ENCODE data around the gene AGK. TPM values are rescaled to one million over a fixed set of nuclear protein-coding genes. Genes with fewer than 3 reads are reported as not detected.

AGK gene
- total RNA-seq, 1 experiment from 2014 or later: 38.2 TPM

GRCh38 chr7:141567432-141567831 lies 16.2 kb downstream of the AGK start:
- Histone ChIP-seq H3K4me3 (ENCODE audit: low read length) (no peak overlapping the region), H3K27ac (ENCODE audit: low read length) (no peak overlapping the region), H3K4me1 (ENCODE audit: insufficient read depth, low read length) (no peaks in the 10 kb centered on the region), H3K9me3 (ENCODE audit: low read length) (no peaks in the 10 kb centered on the region), H3K36me3 (ENCODE audit: low read depth, low read length) (peaks cover 17% of the 10 kb centered on the region), H3K9ac (ENCODE audit: low read length) (no peak overlapping the region), H3F3A (ENCODE audit: low read length, unreplicated experiment) (no peaks in the 10 kb centered on the region), H3K9me2 (replicated peaks; ENCODE audit: low read length) (no peaks in the 10 kb centered on the region), H3K4me2 (ENCODE audit: low read length) (no peak overlapping the region), H3K27me3 (ENCODE audit: low read length) (no peaks in the 10 kb centered on the region), H2AFZ (ENCODE audit: low read length) (no peak overlapping the region), H3K79me2 (ENCODE audit: low read length) (no peaks in the 10 kb centered on the region), H4K20me1 (ENCODE audit: low read length) (no peaks in the 10 kb centered on the region)
- no peak for TF ChIP-seq EZH2phosphoT487 (IDR thresholded peaks at IDR 0.05; ENCODE audit: borderline replicate concordance, low read length)
- TF ChIP-seq CTCF (conservative IDR thresholded peaks at IDR 0.05; ENCODE audit: low read depth, low read length): no peak
- no peak for TF ChIP-seq EZH2 (IDR thresholded peaks at IDR 0.05; ENCODE audit: low read length, unreplicated experiment)
- POLR2A ChIA-PET (ENCODE audit: unreplicated experiment): no interaction called here
- DNase-seq: no peak
- ATAC-seq: no peak
- CTCF ChIA-PET: no interaction called here
- BruUV-seq (replicated peaks): no TSS peak
- intact Hi-C loops (cut with micrococcal nuclease): no loop called here

- H3K9me2 ChIP-seq (replicated peaks; ENCODE audit: low read length): no peaks in the 10 kb centered on the region
- no peak overlapping the region for H3K4me2 ChIP-seq (ENCODE audit: low read length)
- CTCF ChIA-PET: no interaction called here
- H3K9me3 ChIP-seq (ENCODE audit: low read length): no peaks in the 10 kb centered on the region
- BruUV-seq (replicated peaks): no TSS peak
- intact Hi-C loops (cut with micrococcal nuclease): no loop called here
- H3K27me3 ChIP-seq (ENCODE audit: low read length): no peaks in the 10 kb centered on the region
- H3K4me3 ChIP-seq (ENCODE audit: low read length): no peak overlapping the region
- DNase-seq (no peak), ATAC-seq (no peak)
- H3K27ac ChIP-seq (ENCODE audit: low read length): no peak overlapping the region
- no peak overlapping the region for H3K9ac ChIP-seq (ENCODE audit: low read length)
- no peaks in the 10 kb centered on the region for H4K20me1 ChIP-seq (ENCODE audit: low read length)
- H2AFZ ChIP-seq (ENCODE audit: low read length): no peak overlapping the region
- no peaks in the 10 kb centered on the region for H3K79me2 ChIP-seq (ENCODE audit: low read length)
- no peaks in the 10 kb centered on the region for H3F3A ChIP-seq (ENCODE audit: low read length, unreplicated experiment)
- H3K4me1 ChIP-seq (ENCODE audit: insufficient read depth, low read length): no peaks in the 10 kb centered on the region
- TF ChIP-seq CTCF (conservative IDR thresholded peaks at IDR 0.05; ENCODE audit: low read depth, low read length) (no peak), EZH2phosphoT487 (IDR thresholded peaks at IDR 0.05; ENCODE audit: borderline replicate concordance, low read length) (no peak), EZH2 (IDR thresholded peaks at IDR 0.05; ENCODE audit: low read length, unreplicated experiment) (no peak)
- peaks cover 17% of the 10 kb centered on the region for H3K36me3 ChIP-seq (ENCODE audit: low read depth, low read length)
- POLR2A ChIA-PET (ENCODE audit: unreplicated experiment): no interaction called here
Observed at GRCh38 chr7:141568227-141568626, 17.0 kb downstream of the AGK start.

- H3F3A ChIP-seq (ENCODE audit: low read length, unreplicated experiment): no peaks in the 10 kb centered on the region
- H3K4me2 ChIP-seq (ENCODE audit: low read length): no peak overlapping the region
- H3K9ac ChIP-seq (ENCODE audit: low read length): no peak overlapping the region
- no peak overlapping the region for H3K27ac ChIP-seq (ENCODE audit: low read length)
- ChIA-PET CTCF (no interaction called here), POLR2A (ENCODE audit: unreplicated experiment) (no interaction called here)
- H3K27me3 ChIP-seq (ENCODE audit: low read length): no peaks in the 10 kb centered on the region
- H3K4me3 ChIP-seq (ENCODE audit: low read length): no peak overlapping the region
- TF ChIP-seq EZH2phosphoT487 (IDR thresholded peaks at IDR 0.05; ENCODE audit: borderline replicate concordance, low read length) (no peak), EZH2 (IDR thresholded peaks at IDR 0.05; ENCODE audit: low read length, unreplicated experiment) (no peak), CTCF (conservative IDR thresholded peaks at IDR 0.05; ENCODE audit: low read depth, low read length) (no peak)
- no peak for DNase-seq
- H3K9me2 ChIP-seq (replicated peaks; ENCODE audit: low read length): no peaks in the 10 kb centered on the region
- no peaks in the 10 kb centered on the region for H3K4me1 ChIP-seq (ENCODE audit: insufficient read depth, low read length)
- intact Hi-C loops (cut with micrococcal nuclease): no loop called here
- no peak overlapping the region for H2AFZ ChIP-seq (ENCODE audit: low read length)
- H3K79me2 ChIP-seq (ENCODE audit: low read length): no peaks in the 10 kb centered on the region
- H3K36me3 ChIP-seq (ENCODE audit: low read depth, low read length): peaks cover 36% of the 10 kb centered on the region
- peaks cover 12% of the 10 kb centered on the region; the same call in 1 of the 2 replicates for H3K9me3 ChIP-seq (ENCODE audit: low read length)
- no peak for ATAC-seq
- BruUV-seq (replicated peaks): no TSS peak
- no peaks in the 10 kb centered on the region for H4K20me1 ChIP-seq (ENCODE audit: low read length)
Observed at GRCh38 chr7:141571059-141571458, 19.8 kb downstream of the AGK start.
